ENCODE results near the gene RPL18.

DNA sequence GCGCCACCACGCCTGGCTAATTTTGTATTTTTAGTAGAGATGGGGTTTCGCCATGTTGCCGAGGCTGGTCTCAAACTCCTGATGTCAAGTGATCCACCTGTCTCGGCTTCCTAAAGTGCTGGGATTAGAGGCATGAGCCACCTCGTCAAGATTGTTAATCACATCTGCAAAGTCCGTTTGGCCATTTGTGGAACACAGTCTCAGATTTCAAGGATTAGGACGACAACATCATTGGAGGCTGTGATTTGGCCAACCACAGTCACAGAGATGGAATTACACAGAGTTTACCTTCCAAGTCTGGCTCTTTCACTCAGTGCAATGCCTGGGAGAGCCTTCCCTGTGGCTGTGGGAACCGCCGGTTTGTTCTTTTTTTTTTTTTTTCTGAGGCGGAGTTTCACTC is 49.2 kb downstream of the RPL18 start:
- TF ChIP-seq, protein P1, sequence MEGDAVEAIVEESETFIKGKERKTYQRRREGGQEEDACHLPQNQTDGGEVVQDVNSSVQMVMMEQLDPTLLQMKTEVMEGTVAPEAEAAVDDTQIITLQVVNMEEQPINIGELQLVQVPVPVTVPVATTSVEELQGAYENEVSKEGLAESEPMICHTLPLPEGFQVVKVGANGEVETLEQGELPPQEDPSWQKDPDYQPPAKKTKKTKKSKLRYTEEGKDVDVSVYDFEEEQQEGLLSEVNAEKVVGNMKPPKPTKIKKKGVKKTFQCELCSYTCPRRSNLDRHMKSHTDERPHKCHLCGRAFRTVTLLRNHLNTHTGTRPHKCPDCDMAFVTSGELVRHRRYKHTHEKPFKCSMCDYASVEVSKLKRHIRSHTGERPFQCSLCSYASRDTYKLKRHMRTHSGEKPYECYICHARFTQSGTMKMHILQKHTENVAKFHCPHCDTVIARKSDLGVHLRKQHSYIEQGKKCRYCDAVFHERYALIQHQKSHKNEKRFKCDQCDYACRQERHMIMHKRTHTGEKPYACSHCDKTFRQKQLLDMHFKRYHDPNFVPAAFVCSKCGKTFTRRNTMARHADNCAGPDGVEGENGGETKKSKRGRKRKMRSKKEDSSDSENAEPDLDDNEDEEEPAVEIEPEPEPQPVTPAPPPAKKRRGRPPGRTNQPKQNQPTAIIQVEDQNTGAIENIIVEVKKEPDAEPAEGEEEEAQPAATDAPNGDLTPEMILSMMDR (IDR thresholded peaks at IDR 0.05; ENCODE audit: borderline replicate concordance, extremely low read depth, low read length, poor library complexity, severe bottlenecking): no peak
- no peak for TF ChIP-seq EZH2 (IDR thresholded peaks at IDR 0.05; ENCODE audit: borderline replicate concordance, low read depth, low read length, severe bottlenecking)

All from DND-41 (cell line).